Right lobe of liver (tissue), 6 donors: ENCODE results near the gene RXFP1. TPM values are rescaled to one million over a fixed set of nuclear protein-coding genes. Genes with fewer than 3 reads are reported as not detected.

Source experiments
- ATAC-seq, 4 donors: fragments of 200-7000 bp; cut with Tn5 transposase; one replicate each; pipeline ENCODE4 v1.9.1; 2020; ENCODE audit warnings: mild to moderate bottlenecking in 4 of 4, moderate library complexity in 4 of 4
- DNase-seq, 3 donors: peaks; one replicate each; pipeline ENCODE4 v3.0.0-alpha.2; 2020
- H3K27ac ChIP-seq, 3 donors: fragments of 200-600 bp; one replicate each; pipeline ENCODE4 v1.8.0; 2022
- H3K27me3 ChIP-seq, 2 donors: fragments of 200-600 bp; one replicate each; pipeline ENCODE4 v1.8.0; 2022
- H3K36me3 ChIP-seq, 4 donors: fragments of 200-600 bp; sonication (generic) in 1 of 4; one replicate each; pipeline versions ENCODE4 v1.5.1 to v1.8.0; 2017 to 2022; ENCODE audit warnings: control low read depth in 1 of 4
- H3K4me1 ChIP-seq, 4 donors: fragments of 200-600 bp; sonication (generic) in 1 of 4; one replicate each; pipeline versions ENCODE4 v1.5.1 to v1.8.0; 2017 to 2022; ENCODE audit warnings: control low read depth in 1 of 4
- H3K4me3 ChIP-seq, 3 donors: fragments of 200-600 bp; one replicate each; pipeline ENCODE4 v1.8.0; 2022
- H3K9me3 ChIP-seq, 4 donors: fragments of 200-600 bp; sonication (generic) in 1 of 4; one replicate each; pipeline versions ENCODE4 v1.5.1 to v1.8.0; 2017 to 2022; ENCODE audit warnings: control low read depth in 1 of 4
- POLR2A ChIP-seq: fragments of 450-650 bp; IDR thresholded peaks from one replicate; pipeline ENCODE4 v1.6.1; 2017; ENCODE audit warnings: antibody characterized with exemption, mild to moderate bottlenecking
- WGBS: methylation state at CpG from one replicate; pipeline ENCODE4 v1.1.6; 2018; ENCODE audit warnings: low coverage, low lambda C conversion rate; ENCODE audit not compliant: insufficient coverage; ENCODE audit errors: missing lambda C conversion rate; 5-methylcytosine and 5-hydroxymethylcytosine counted together
- intact Hi-C, 2 donors: fragments of 100-400 bp; cut with DNase I; formaldehyde crosslinking; loops; one replicate each; pipeline versions ENCODE4 v1.11.2 to v1.14.1; 2022
- total RNA-seq, 6 experiments: library from RNA; depleted of rRNA in 2 of 6; stranded (reverse); fragments of >200 nt in 2 of 6; fragmentation: NEBNext Ultra II Directional in 3 of 6; extraction: Animal tissue kit (Norgen Biotek cat#: 25700) in 3 of 6; gene quantifications; one replicate each; pipeline versions ENCODE4 v1.1.0 to v1.2.4, GENCODE V29; 2016 to 2023
- TF ChIP-seq, protein P1 (sequence below), 4 donors: fragments of 200-600 bp in 3 of 4; fragments of 450-650 bp in 1 of 4; IDR thresholded peaks; one replicate each; pipeline versions ENCODE4 v1.5.1 to v1.8.0; 2016 to 2022; ENCODE audit warnings: antibody characterized with exemption in 4 of 4, mild to moderate bottlenecking in 2 of 4
- donor health status: DM: no; HTN: yes; CAD: no.
- donor health status: DM: no; HTN: no; CAD: no.
- donor health status: DM: no; HTN: no; CAD: no.
- donor health status: DM: no; HTN: yes; CAD: no.
- donor health status: DM: no; HTN: yes; CAD: no.

The RXFP1 gene
- total RNA-seq, 6 experiments from 2014 or later = 0.88 to 3.4 (median 1.3) TPM

DNA sequence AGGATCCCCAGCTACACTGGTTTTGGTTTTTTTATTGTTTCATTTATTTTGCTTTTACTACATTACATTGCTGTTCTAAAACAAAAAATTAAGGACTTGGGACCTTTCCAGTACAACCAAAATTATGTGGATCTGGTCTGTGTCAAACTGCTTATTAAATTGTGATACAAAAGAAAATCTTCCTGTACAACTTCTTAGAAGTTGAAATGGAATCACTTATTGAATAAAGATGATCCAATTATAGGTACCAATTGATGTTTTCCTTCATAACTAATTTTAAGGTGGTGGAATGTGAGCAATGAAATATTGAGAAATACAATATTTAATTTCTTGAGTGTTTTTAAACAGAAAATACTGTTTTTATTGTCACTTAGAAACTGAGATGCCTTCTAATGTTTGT is 82.7 kb downstream of the RXFP1 start:
- no peaks in the 10 kb centered on the region for H3K27me3 ChIP-seq
- H3K4me1 ChIP-seq = no peaks in the 10 kb centered on the region
- TF ChIP-seq, protein P1, sequence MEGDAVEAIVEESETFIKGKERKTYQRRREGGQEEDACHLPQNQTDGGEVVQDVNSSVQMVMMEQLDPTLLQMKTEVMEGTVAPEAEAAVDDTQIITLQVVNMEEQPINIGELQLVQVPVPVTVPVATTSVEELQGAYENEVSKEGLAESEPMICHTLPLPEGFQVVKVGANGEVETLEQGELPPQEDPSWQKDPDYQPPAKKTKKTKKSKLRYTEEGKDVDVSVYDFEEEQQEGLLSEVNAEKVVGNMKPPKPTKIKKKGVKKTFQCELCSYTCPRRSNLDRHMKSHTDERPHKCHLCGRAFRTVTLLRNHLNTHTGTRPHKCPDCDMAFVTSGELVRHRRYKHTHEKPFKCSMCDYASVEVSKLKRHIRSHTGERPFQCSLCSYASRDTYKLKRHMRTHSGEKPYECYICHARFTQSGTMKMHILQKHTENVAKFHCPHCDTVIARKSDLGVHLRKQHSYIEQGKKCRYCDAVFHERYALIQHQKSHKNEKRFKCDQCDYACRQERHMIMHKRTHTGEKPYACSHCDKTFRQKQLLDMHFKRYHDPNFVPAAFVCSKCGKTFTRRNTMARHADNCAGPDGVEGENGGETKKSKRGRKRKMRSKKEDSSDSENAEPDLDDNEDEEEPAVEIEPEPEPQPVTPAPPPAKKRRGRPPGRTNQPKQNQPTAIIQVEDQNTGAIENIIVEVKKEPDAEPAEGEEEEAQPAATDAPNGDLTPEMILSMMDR (IDR thresholded peaks at IDR 0.05) = no peak
- TF ChIP-seq POLR2A = no peak
- intact Hi-C loops = no loop called here
- DNase-seq (no peak), ATAC-seq (no peak)
- no peaks in the 10 kb centered on the region for H3K9me3 ChIP-seq
- no peaks in the 10 kb centered on the region for H3K36me3 ChIP-seq
- no peak overlapping the region for H3K4me3 ChIP-seq
- H3K27ac ChIP-seq = no peak overlapping the region

DNA sequence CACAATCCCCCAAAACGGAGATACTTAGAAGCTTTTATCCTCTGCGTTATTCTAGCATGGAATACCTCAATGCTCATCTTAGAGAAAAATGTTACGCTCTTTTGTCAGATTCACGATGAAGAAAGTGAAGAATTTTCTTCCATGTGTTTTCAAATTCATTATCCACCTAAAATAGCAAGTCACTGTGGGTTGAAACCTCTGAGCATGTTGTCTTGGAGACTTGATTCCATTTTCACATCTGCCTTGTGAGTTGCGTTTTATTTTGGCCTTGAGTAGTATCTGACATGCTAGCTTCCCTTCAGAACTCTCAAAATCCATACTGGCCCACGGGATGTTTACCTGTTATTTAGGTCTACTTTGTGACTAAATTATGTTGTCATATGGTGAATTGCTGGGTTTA is 83.7 kb downstream of the RXFP1 start:
- TF ChIP-seq, protein P1 (IDR thresholded peaks at IDR 0.05) = no peak
- no peak for TF ChIP-seq POLR2A
- Histone ChIP-seq H3K4me3 (no peak overlapping the region), H3K9me3 (no peaks in the 10 kb centered on the region), H3K27me3 (no peaks in the 10 kb centered on the region), H3K36me3 (no peaks in the 10 kb centered on the region), H3K4me1 (no peaks in the 10 kb centered on the region), H3K27ac (no peak overlapping the region)
- 56% methylated on average over 6 of the region's 6 CpGs for WGBS
- intact Hi-C loops = no loop called here
- ATAC-seq (no peak), DNase-seq (no peak)

DNA sequence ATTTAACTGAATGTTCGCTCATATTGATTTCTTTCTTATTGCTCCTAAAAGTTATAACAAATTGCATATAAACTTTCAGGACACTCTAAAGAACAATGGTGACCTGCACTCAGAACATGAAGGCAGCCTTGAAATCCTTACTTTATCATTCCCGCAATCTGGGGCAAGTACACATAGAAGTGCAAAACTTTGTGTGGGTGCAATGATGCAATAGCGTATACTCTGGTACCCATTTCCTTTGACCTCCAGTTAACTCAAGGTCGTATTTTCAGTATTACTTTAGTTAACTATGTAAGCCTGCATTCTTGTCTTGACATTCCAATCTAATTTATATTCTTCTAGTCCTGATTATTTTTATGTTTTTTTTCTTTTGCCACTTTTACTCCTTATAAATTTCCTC is 85.3 kb downstream of the RXFP1 start:
- 57% methylated on average over 4 of the region's 4 CpGs for WGBS
- Histone ChIP-seq H3K27me3 (no peaks in the 10 kb centered on the region), H3K9me3 (no peaks in the 10 kb centered on the region), H3K4me3 (no peak overlapping the region), H3K36me3 (no peaks in the 10 kb centered on the region), H3K4me1 (no peaks in the 10 kb centered on the region), H3K27ac (no peak overlapping the region)
- intact Hi-C loops = no loop called here
- TF ChIP-seq POLR2A = no peak
- TF ChIP-seq, protein P1 (IDR thresholded peaks at IDR 0.05) = no peak
- ATAC-seq (no peak), DNase-seq (no peak)

DNA sequence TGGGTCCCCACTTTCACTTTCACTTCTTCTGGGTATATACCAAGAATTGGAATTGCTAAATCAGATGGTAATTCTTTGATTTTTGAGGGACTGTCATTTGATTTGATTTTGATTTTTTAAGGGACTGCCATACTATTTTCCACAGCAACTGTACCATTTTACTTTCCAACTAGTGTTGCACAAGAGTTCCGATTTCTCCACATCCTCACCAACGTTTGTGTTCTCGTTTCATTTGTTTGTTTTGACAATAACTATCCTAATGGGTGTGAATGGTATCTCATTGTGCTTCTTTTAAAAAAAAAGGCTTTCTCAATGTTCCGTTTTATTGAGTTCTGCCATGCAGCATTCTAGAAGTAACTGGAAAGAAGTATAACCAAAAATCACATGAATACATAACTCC is 87.4 kb downstream of the RXFP1 start:
- intact Hi-C loops = no loop called here
- WGBS = 26% methylated on average over 4 of the region's 4 CpGs
- no peak for ATAC-seq
- no peaks in the 10 kb centered on the region for H3K27me3 ChIP-seq
- DNase-seq = no peak
- H3K9me3 ChIP-seq = no peaks in the 10 kb centered on the region
- no peaks in the 10 kb centered on the region for H3K36me3 ChIP-seq
- no peaks in the 10 kb centered on the region for H3K4me1 ChIP-seq
- H3K4me3 ChIP-seq = no peak overlapping the region
- TF ChIP-seq, protein P1 (IDR thresholded peaks at IDR 0.05) = no peak
- TF ChIP-seq POLR2A = no peak
- H3K27ac ChIP-seq = no peak overlapping the region

DNA sequence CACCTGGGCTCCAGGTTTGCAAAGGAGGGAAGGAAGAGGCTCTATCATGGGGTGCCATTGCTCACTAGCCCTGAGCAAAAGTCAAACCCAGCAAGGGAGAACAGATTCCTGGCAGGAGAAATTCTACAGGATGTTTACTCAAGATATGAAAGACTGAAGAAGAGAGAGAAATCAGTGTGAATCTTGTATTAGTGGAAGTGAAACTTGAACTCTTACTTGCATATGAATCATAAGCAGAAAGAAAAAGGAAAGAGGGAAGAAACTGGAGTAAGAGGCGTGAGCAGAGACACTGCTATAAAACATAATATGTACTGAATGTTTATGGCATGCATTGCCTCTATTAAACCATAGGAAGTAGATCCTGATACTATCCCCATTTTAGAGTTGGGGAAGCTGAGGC is 89.1 kb downstream of the RXFP1 start:
- Histone ChIP-seq H3K27ac (no peak overlapping the region), H3K36me3 (no peaks in the 10 kb centered on the region), H3K4me3 (no peak overlapping the region), H3K27me3 (no peaks in the 10 kb centered on the region), H3K4me1 (no peaks in the 10 kb centered on the region), H3K9me3 (no peaks in the 10 kb centered on the region)
- WGBS = 38% methylated on average over 1 of the region's 1 CpG
- ATAC-seq (peak in 2 of 4 donors; percentile 12 to 46), DNase-seq (no peak)
- intact Hi-C loops = no loop called here
- TF ChIP-seq, protein P1 (IDR thresholded peaks at IDR 0.05) = no peak
- no peak for TF ChIP-seq POLR2A
